NCI-H1105 (cell line): ENCODE results near the gene TRPC1.
A peak's percentile ranks its signal among the peaks of the same experiment; 100 is the strongest.

ENCODE experiments used
- DNase-seq: peaks from one replicate; lab custom pipeline; 2025; lab: John Stamatoyannopoulos, UW

TRPC1 gene

DNA sequence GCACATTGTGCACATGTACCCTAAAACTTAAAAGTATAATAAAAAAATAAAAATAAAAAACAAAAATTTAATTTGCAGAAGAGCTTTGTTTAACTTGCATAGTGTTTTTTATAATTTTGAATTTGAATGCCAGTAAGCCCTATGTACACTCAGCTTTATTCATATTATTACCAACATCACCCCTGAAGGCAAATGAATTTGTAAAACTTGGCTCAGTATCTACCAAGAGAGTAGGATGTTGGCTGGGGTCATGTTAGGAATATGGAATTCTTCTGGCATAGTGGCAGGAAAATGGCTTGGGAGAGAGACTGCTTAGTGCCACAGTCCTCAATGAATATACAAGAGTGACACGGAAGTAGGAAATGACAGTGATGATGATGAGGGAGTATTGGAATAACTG lies 30.7 kb downstream of the TRPC1 start:
- no peak for DNase-seq

DNA sequence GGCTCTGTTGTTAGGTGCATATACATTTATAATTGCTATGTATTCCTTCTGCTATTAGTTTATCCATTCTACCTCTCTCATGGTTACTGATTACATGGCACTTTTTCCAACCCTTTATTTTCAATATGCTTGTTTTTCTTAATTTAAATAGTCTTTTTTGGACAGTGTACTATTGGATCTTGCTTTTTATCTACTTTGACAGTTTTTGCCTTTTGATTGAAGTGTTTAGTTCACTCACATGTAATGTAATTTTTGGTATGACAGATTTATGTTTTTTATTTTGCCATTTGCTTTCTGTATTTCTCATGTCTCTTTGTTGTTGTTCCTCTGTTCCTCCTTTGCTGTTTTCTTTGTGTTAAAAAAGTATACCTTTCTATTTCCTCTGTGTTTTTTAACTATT lies 44.5 kb downstream of the TRPC1 start:
- no peak for DNase-seq

DNA sequence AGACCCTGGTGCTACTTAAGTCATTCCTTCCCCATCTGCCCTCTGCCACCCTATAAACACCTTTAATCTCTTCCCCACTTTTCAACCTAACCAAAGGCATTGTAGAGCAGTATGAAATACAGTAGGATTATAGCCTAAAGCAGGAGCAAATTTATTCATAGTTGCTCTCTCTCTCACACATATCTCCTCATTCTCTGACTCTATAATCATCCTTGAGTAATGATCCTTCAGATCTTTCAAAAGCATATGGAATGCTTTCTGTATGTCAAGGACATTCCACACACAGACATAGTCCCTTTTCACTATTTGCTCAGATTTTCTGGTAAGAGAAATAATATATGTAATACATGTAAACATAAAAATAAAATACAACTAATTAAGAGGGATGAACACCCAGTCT lies 54.1 kb downstream of the TRPC1 start:
- DNase-seq = no peak

DNA sequence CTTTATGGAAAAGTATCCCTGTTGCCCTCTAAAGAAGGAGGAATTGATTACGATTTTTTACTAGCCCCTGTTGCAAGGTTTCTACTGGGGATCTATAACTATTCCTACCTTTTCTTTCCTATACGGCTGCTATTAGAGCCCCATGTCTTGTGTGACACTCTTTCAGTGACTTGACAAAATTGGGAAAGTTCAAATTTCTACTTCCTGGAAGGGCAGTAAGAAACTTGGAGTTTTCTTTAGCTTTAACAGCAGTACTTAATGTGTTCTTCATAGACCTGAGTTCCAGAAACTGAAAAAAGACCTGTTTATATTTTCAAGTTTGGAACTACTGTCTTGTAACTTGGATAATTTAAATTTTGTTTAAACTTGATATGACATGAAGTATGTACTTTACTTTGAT lies 54.7 kb downstream of the TRPC1 start:
- DNase-seq = no peak

DNA sequence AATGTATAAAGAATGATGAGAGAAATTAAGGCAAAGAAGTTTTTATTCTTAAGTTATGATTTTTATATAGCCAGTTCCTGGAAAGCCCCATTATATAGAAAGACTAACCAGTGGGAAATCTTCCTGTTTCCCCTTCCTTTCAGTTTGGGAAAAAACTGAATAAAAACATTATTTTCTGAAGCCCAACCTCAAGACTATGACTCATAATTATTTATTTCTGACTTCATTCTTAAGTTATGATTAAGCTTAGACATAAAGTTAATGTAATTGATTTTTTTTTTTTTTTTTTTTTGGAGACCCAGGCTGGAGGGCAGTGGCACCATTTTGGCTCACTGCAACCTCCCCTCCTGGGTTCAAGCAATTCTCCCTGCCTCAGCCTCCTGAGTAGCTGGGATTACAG lies 55.8 kb downstream of the TRPC1 start:
- DNase-seq = no peak

DNA sequence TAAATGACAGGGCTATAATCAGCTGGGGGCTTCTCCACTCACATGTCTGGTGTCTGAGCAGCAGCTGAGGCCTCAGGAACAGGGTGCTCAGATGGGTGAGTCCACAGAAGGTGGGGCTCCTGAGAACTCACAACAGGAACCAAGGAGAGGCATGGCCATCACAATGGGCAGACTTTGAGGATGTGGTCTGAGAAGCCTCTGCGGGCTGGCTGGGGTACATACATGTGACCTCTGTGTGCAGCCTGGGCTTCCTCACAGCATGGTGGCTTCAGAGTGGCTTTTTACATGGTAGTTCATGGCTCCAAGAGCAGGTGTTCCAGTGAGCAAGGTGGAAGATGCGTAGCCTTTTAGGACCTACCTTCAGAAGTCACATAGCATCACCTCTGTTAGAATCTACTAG lies 58.8 kb downstream of the TRPC1 start:
- DNase-seq = no peak

DNA sequence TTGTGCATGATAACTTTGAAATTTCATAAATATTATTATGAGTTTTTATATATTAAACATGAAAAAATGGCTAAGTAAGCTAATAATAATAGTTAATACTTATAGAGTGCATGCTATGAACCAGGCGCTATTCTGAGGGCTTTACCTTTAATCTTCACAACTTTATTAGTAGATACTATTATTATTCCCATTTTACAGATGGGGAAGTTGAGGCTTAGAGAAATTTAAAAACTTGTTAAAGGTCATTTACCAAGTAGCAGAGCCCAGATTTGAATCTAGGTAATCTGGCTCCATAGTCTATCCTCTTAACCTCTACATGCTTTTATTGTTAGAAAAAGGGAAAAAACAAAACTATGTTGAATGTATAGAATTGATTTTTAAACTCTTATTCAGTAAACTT lies 60.4 kb downstream of the TRPC1 start:
- DNase-seq = no peak

DNA sequence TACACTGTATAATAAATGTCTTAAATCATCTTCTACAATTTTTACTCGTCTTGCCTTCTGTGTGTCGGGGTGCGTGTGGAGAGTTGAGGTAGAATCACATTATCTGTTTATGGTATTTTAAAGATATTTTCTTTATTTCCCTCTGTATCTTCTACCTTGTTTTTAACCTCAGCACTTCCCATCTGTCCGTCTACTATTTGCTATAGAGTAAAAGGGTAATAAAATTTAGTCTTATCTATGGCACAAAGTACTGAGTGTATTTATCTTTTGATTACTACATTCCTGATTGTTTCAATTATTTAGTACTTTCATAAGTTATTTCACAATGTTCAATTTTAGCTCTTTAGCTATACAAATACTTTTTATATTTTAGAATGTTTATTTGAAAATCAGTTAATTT lies 62.2 kb downstream of the TRPC1 start:
- DNase-seq = no peak

DNA sequence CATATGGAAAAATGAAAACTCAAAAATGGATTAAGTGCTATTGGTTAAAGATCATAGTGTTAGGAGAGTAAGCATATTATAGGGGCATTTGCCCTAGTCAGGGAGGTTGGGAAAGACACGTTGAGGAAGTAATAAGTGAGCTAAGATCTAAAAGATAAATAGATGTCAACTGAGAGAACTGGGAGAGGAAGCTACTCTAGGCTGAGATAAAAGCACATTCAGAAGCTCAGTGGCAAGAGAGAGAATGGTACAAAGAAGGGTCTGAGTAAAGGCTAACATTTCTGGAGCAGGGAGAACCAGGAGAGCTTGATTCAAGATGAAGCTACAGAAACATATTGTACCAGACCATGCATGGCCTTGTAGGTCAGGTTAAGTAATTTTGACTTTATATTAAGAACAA lies 63.9 kb downstream of the TRPC1 start:
- no peak for DNase-seq

DNA sequence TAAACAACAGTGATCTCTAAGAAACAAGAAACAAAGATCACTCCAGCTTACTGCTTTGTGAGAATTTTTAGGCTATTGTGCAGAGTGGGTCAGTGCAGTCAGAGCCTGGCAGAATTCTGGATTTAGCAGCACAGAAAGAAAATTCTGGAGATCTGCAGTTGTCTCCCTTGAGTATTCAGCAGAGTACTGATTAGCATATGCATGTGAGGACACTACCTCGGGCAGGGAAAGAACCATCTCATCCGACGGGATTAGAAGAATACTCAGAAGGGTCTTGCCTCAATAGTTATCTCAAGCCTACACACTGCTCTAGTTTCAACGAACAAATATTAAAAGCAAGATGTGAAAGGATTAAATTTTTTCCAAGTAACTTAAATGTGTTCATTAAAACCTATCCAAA lies 70.7 kb downstream of the TRPC1 start:
- no peak for DNase-seq

DNA sequence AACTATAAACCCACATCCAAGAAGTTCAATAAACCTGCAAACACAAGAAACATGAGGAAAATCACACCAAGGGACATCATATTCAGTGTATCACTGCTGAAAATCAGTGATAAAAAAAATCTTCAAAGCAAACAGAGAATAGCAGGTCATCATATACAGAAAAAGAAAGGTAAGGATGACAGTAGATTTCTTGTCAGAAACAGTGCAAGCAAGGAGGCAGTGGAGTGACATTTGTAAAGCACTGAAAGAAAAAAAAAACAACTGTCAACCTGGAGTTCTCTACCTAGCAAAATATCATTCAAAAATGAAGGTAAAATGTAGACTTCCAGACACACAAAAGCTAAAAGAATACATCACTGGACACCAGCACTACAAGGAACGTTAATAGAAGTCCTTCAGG lies 71.5 kb downstream of the TRPC1 start:
- DNase-seq = no peak

DNA sequence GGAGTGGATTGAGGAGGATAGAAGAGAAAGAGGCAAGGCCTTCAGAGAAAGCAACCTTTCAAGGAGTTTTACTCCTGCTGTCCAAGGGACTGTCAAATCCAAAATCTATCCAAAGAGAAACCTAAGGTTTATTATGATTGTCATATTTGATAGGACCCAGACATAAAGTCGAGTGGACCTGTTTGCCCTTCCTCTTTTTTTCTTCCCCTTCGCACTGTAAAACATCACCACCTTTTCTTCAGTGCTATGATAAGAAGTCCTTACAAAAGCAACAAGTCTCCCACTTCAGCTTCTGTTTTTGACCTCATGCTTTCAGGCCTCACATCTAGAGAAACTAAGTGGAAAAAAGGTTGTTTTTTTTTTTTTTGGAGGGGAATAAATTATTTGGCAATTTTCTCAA lies 73.0 kb downstream of the TRPC1 start:
- DNase-seq = no peak

DNA sequence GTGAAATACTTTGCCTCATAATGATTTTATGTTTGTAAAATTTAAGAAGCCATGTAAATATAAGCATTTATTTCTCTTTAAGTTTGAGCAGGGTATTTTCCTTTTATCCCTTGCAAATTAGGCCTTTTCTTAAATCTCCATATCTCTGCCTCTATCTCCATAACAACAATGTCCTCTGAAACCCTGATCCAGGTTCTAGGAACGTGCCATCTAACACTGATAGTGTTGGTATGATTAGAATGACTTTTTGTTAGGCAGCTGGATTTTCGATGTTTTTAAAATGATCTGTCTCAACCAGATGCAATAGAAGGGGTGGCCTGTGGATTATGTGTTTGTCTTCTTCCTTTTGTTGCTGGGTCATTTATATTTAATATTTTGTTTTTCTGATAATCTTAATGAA lies 77.9 kb downstream of the TRPC1 start:
- DNase-seq = no peak

DNA sequence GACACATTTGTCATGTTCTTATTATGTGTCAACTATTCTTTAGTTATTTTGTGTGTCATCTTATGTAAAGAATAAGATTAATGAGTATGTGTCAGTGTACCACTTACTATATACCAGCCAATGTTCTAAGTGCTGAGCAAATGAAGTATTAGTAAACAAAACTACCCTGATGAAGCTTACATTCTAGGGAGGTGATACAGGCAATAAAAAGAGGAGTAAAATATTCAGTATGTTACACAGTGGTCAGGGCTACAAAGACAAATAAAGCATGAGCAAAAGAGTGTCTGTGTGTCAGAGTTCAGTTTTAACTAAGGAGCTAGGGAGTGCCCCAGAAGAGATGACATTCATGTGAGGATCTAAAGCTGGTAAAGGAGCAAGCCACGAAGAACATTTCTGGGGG lies 79.1 kb downstream of the TRPC1 start:
- DNase-seq = no peak

DNA sequence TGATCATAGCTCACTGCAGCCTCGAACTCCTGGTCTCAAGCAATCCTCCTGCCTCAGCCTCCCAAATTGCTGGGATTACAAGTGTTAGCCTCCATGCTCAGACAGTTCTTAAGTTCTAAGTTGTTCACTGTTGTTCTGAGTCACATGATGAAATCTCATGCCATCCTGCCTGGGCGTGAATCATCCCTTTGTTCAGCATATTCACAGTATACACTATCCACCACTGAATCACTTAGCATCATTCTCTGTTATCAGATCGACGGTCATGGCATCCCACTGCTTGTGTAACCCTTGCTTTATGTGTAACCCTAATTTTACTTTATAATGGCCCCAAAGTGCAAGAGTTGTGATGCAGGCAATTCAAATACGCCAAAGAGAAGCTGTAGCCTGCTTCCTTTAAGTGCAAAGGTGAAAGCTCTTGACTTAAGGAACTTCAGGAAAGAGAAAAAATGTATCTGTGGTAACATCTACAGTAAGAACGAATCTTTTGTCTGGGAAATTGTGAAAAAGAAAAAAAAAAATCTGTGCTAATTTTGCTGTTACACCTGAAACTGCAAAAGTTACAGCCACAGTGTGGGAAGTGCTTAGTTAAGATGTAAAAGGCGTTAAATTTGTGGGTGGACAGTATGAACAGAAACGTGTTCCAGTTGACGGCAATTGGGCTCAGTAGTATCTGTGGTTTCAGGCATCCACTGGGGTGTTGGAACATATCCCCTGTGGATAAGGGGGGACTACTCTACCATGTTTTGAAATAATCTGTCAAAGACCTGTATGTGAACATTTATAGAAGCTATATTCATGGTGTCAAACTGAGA lies 84.5 kb downstream of the TRPC1 start:
- no peak for DNase-seq

DNA sequence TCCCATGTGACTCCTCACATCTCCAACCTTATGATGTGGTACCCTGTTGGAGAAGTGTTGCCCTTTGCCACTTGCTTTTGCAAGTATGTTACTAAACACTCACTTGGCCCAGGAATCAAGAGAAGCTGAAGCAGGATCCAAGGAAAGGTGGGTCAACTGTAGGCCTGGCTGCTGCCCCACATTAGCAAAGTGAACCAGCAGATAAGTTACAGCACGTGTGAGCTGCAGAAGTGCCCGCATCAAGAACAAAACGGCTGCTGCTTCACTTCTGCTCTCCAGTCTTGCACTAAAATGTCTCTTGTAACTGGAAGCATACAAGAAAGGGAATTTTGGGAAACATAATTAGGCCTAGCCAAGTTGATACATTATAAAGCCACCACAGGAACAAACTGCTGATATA lies 85.4 kb downstream of the TRPC1 start:
- no peak for DNase-seq

DNA sequence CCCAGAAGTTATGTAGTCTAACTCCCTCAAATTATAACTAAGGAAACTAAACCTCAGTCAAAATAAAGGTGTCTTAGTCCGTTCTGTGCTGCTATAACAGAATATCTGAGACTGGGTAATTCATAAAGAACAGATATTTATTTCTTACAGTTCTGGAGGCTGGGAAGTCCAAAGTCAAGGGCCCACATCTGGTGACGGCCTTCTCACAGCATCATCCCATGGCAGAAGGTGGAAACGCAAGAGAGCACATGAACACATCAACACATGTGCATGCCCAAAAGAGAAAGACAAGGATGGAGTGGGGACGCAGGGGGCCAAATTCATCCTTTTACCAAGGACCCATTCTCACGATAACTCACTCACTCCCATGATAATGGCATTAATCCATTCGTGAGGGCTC lies 92.0 kb downstream of the TRPC1 start:
- no peak for DNase-seq

DNA sequence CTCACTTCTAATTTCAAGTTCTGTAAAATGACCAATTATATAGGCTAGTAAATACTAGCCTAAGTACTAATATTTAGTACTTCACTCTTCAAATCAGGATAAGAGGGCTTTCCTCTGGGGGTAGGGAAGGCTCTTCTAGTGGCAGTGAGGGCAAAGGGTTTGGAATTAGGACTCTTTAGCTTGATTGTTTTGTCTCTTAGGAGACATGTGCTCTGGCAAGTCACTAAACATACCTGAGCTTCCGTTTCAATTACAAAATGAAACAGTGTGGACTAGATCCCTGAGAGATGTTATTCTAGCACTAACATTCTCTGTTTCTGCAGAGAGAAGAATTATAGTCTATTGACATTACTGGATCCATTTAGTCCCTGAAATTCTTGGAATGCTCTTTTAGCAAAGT lies 93.5 kb downstream of the TRPC1 start:
- no peak for DNase-seq

DNA sequence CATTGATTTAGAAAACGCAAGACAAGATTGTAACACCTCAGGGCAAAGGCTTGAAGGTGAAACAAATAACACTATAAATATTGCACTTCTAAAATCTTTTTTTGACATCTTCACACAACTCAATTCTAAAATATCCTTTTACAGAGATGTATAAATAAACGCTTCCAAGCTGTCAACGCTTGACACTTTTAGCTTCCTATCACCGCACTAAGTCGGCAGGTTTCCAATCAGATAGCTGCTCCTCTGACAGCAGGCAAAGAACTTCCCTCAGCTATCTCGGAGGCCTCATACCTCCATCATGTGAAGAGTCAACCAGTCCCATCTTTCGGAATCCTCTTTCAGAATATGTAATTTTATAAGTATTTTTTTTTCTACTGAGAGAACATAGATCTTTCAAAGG lies 94.1 kb downstream of the TRPC1 start:
- no peak for DNase-seq

DNA sequence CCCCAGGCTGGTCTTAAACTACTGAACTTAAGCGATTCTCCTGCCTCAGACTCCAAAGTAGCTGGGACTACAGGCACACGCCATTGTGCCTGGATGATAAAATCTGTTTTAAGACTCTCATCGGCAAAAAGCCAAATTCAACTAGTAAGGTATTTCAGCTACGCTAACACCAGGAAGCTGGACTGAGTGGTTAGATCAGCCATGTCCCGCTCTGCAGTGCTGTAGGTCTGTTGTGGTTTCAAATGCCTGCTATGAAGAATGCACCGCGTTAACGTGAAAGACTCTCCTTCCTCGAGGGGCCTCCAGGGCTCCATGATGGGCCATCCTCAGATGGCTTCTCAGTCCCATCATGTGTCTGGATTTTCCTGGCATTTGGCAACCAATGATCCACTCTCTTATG lies 94.8 kb downstream of the TRPC1 start:
- no peak for DNase-seq

DNA sequence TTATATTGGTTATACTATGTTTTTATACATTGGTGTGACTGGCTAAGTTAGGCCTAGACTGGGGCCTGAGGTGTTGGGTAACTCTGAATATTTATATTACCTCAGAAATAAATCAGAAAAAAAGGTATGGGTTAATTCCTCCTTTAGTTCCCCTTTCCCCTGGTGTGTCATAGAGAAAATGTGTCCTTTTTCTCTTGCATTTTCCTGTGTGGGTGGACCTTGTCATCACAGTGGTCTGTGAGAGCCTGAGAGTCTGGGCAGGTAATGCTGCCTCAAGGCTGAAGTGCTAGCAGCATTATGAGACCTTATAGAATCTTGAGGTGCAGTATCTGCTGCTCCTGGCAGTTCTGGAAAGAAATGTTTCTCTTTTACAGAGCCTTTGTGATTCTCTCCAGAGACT lies 95.3 kb downstream of the TRPC1 start:
- no peak for DNase-seq

DNA sequence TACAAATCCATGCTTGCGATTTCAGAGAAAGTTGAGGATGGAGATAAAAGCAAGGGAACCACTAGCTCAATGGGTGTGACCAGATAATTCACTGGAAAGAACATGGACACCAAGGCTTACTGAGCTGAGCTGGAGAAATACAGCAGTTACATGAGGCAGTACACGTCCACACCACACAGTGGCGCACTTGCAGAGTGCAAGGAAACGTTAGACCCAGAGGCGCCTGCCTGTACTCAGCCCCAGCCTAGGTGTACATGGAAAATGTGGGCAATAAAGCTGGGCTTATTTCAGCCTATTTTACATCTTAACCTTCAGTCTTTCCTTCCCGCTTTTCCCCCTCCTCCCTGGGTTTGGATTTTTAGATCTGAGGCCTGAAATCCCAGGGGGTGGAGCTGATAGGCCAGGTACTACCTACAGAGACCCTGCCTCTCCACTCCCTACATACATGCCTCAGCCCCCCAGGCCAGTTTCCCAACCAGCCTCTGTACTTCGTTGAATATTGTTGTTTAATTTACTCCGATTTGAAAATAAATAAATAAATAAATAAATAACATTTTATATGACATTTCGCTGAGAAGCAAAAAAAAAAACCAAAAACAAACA lies 105.0 kb downstream of the TRPC1 start:
- peak; percentile 77 for DNase-seq

DNA sequence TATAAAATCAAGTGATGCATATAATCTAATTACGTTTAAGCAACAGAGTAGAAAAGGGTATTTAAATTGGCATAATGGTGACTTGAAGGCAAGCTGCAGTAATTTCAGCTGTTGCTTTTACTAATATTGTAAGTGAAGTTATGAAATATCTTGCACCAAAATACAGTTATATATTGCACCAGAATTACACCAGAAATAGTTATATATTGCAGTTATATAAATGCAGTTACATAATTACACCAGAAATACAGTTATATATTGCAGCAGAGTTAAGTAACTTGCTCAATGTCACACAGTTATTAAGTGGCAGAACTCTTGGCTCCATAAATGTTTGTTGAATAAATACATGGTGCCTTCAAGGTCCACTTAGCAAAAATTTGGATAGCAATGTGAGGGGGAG lies 113.7 kb downstream of the TRPC1 start:
- no peak for DNase-seq

DNA sequence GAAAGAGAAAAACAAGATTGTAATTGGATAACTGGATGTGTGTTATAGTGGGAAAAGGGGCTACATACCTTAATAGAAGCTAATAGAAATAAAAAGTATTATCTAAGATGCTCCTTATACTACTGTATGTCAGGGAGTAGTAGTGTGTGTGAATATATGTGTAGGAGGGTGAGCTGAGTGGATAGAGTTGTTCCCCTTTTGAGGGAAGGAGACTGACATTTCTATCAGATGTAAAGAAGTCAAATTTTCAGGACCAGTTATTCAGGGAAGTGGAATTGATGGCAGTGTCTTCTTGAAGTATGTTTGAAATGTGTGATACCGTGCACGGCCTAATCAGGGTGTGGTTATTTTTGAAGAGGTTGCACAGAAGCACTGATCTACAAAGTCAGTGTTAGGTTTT lies 116.0 kb downstream of the TRPC1 start:
- DNase-seq = no peak
